IPS-NIHi7 (cell line): ENCODE results near the gene CCDC201.
"Not testable (repeated sequence)": the region's sequence is repeated elsewhere in the genome, so short reads cannot be mapped to it uniquely, and the experiment has no call there.

Experiments
- DNase-seq: peaks from one replicate; pipeline ENCODE4 v3.0.0; 2012; ENCODE audit warnings: mixed read lengths; ENCODE audit errors: extremely low spot score

The CCDC201 gene

DNA sequence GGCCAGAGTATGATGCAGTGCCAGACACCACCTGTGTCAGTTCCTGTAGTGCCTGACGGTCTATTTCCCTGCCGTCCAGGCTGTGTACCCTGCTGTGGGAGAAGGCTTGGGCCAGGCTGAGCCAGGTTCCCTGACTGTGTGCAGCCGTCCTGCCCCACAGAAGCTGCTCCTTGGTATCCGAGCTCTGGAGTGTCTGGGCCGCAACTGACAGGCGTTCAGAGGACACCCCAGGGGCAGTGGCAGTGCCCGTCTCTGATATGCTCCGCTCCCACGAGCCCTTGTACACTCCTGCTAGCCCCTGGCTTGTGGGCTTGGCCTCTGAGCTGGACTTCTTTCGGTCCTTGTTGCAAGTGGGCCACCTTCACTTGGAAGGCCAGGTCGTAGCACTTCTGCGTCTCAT is 55.0 kb downstream of the CCDC201 start:
- not testable (repeated sequence) for DNase-seq

DNA sequence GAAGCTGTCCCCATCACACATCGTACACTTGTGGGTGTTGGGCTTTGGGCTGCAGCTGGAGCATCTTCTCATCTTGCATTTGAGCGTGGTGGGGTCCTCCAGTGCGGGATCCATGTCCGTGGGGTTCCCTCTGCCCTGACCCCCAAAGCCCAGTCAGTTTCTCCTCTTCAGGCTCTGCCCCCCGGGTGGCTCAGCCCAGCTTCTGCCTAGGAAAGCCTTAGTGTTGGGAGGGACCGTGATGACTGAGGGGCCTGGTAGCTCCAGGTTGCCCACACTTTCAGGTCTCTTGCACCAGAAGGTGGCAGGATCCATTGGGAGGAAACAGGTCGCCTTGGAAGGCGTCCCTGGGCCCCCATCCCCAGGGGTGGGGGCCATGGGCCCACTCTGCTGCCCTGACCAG is 55.9 kb downstream of the CCDC201 start:
- DNase-seq, result not testable (repeated sequence)

DNA sequence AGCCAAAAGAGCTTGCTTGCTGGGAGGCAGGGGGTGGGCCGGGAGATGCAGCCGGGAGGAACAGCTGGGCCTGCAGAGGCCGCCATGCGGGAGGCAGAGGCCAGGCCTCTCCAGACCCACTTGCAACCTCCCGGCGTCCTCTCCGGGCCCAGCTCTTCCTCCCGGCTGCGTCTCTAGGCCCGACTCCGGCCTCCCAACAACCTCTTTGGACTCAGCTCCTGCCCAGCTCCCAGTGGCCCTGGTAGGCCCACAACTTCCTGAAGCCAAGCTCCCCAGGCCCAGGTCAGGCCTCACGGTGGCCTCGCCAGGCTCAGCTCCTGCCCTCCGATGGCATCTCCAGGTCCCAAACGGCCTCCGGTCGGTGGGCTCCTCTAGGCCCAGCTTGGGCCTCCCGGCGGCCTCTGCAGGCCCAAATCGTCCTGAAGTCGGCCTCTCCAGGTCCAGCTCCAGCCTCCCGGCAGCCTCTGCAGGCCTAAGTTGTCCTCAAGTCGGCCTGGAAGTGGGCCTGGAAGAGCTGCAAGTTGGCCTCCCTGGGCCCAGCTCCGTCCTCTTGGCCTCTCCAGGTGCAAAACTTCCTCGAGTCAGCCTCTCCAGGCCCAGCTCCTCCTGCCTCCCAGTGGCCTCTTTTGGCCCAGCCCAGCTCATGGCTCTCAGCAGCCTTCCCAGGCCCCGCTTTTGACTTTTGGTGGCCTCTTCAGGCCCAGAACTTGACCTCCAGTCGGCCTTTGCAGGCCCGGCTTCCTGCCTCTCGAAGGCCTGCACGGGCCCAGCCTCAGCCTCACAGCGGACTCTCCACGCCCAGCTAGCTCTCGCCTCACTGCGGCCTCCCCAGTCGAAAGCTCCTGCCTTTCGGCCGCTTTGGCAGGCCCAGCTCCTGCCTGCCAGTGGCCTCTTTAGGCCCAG is 58.4 kb downstream of the CCDC201 start:
- not testable (repeated sequence) for DNase-seq

DNA sequence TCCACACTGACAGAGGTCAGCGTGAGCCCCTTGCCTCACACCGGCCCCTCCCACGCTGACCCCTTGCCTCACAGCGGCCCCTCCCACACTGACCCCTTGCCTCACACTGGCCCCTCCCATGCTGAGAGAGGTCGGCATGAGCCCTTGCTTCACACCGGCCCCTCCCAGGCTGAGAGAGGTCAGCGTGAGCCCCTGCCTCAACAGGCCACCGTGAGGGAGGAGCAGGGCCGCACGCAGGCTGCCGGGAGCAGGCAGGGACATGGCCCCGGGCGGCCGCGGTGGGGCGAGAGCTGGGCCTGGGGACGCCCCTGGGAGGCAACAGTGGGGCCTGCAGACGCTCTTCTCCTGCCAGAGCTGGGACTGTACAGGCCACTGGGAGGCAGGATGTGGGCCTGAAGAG is 59.1 kb downstream of the CCDC201 start:
- not testable (repeated sequence) for DNase-seq

DNA sequence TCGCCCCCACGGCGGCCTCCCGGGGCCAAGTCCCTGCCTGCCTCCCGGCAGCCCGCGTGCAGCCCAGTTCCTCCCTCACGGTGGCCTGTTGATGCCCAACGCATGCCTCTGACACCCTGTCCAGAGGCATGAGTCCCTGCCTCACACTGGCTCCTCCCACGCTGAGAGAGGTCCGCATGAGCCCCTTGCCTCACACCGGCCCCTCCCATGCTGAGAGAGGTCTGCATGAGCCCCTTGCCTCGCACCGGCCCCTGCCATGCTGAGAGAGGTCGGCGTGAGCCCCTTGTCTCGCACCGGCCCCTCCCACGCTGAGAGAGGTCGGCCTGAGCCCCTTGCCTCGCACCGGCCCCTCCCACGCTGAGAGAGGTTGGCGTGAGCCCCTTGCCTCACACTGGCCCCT is 59.9 kb downstream of the CCDC201 start:
- DNase-seq, result no peak

DNA sequence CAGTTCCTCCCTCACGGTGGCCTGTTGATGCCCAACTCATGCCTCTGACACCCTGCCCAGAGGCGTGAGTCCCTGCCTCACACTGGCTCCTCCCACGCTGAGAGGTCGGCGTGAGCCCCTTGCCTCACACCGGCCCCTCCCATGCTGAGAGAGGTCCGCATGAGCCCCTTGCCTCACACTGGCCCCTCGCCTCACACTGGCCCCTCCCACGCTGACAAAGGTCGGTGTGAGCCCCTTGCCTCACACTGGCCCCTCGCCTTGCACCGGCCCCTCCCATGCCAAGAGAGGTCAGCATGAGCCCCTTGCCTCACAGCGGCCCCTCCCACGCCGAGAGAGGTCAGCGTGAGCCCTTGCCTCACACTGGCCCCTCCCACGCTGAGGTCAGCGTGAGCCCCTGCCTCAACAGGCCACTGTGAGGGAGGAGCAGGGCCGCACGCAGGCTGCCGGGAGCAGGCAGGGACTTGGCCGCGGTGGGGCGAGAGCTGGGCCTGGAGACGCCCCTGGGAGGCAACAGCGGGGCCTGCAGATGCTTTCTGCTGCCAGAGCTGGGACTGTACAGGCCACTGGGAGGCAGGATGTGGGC is 61.1 kb downstream of the CCDC201 start:
- DNase-seq, result not testable (repeated sequence)

DNA sequence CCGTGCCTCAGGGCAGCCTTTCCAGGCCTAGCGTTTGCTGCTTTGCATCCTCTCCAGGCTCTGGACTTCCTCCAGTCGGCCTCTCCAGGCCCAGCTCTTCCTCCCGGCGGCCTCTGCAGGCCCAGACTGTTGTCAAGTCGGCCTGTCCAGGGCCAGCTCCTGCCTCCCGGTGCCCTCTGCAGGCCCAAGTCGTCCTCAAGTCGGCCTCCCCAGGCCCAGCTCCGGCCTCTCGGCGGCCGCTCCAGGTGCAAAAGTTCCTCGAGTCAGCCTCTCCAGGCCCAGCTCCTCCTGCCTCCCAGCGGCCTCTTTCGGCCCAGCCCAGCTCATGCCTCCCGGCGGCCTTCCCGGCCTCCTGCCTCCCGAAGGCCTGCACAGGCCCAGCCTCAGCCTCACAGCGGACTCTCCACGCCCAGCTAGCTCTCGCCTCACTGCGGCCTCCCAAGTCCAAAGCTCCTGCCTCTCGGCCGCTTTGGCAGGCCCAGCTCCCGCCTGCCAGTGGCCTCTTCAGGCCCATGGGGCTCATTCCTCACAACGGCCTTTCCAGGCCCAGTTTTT is 62.4 kb downstream of the CCDC201 start:
- not testable (repeated sequence) for DNase-seq
